Neuron (in vitro differentiated cells): Measurements from ENCODE around the gene ADCY3.

Experiments used
- H2AFZ ChIP-seq: one replicate; pipeline ENCODE4 v1.6.1; 2013; ENCODE audit warnings: low read depth, mild to moderate bottlenecking, inconsistent platforms, low read length, moderate library complexity
- H3K27me3 ChIP-seq: one replicate; pipeline ENCODE4 v1.6.1; 2013; ENCODE audit warnings: low read length; ENCODE audit not compliant: insufficient read depth
- H3K36me3 ChIP-seq: one replicate; pipeline ENCODE4 v1.6.1; 2013; ENCODE audit warnings: low read length; ENCODE audit not compliant: insufficient read depth
- H3K4me1 ChIP-seq: one replicate; pipeline ENCODE4 v1.6.1; 2013; ENCODE audit warnings: low read length; ENCODE audit not compliant: insufficient read depth
- H3K4me3 ChIP-seq: 2 replicates; pipeline ENCODE4 v1.5.1; 2013; ENCODE audit warnings: mild to moderate bottlenecking, low read length, moderate library complexity
- H3K9me3 ChIP-seq: one replicate; pipeline ENCODE4 v1.6.1; 2013; ENCODE audit warnings: low read length

The ADCY3 gene

DNA sequence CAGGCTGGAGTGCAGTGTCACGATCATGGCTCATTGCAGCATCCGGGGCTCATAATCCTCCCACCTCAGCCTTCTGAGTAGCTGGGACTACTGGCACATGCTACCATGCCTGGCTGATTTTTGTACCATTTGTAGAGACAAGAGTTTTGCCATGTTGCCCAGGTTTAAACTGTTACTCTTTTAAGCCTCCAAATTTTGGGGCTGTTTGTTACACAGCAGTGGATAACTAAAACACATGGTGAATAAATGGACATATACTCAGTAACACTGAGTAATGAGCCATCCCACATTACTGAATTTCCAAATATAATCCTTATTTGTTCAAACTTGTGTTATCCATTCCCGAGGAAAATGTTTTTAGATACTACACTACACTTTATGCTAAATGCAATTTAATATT is 9.8 kb downstream of the ADCY3 start:
- Histone ChIP-seq H3K4me1 (no peaks in the 10 kb centered on the region), H2AFZ (no peak overlapping the region), H3K4me3 (no peak overlapping the region), H3K9me3 (peaks cover 12% of the 10 kb centered on the region), H3K36me3 (peaks cover 15% of the 10 kb centered on the region), H3K27me3 (no peaks in the 10 kb centered on the region)

DNA sequence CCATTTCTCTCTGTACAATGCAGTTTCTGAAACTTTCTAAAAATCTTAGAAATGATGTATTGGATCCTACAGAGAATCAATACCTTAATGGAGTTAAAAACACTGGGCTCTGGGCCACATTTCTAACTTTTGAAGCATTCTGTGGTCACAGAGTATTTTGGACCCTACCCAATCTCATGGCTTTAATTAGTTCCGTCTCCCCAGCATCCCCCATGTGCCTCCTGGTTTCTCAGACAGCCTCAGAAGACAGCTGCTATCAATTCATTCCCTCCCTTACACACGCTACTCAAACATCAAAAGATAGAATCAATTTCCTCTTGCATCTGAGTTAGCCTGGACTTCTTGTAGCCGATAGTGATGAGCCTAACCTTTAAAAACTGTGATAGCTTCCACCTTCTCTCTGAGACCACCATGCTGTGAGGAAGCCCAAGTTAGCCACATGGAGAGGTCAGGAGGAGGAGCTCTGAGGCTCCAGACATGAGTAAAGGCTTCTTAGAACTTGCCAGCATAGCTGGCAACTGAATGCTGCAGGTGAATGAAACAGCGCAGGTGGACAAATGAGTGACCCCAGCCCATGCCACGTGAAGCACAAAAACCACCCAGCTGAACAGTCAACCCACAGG is 10.4 kb downstream of the ADCY3 start:
- Histone ChIP-seq H3K27me3 (no peaks in the 10 kb centered on the region), H2AFZ (no peak overlapping the region), H3K4me1 (no peaks in the 10 kb centered on the region), H3K4me3 (no peak overlapping the region), H3K9me3 (peaks cover 12% of the 10 kb centered on the region), H3K36me3 (peaks cover 12% of the 10 kb centered on the region)

DNA sequence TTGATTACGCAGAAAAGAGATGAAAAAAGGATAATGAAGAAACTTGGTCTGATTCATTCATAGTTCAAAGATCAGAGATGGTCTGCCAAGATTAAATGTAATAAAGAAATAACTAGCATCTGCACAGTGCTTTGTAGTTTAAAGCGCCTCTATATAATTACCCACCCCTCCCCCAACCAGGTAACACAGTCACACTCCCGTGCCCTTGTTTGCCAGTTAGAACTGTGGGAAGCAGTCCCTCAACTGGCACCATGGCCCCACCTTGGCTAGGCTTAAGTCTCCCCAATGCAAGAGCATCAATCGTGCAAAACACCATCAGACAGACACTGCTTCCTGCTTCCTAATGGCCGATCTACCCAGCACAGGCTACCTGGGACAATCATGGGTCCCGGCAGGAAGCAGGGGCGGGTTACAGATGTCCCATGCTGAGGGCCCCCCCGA is 11.6 kb downstream of the ADCY3 start:
- H2AFZ ChIP-seq = no peak overlapping the region
- H3K9me3 ChIP-seq = peaks cover 12% of the 10 kb centered on the region
- H3K4me3 ChIP-seq = no peak overlapping the region
- peaks cover 14% of the 10 kb centered on the region for H3K36me3 ChIP-seq
- H3K4me1 ChIP-seq = no peaks in the 10 kb centered on the region
- H3K27me3 ChIP-seq = no peaks in the 10 kb centered on the region

DNA sequence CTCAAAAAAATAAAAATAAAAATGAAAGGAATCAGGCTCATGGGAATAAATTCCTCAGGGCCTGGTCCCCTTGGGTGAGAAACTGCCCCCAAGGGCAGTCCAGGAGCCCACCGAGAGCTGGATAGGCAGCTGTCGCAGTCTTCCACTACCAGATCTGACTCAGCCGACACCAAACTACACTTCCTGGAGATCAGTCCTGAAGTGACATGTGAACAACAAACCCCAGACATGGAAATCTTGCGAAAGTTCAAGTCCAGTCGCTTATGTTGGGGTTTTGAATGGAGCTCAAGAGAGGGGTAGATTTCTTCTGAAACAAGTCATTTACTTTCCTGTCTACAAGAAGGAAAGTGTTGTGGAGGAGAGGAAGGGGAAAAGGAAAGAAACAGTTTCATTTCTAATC is 12.9 kb downstream of the ADCY3 start:
- Histone ChIP-seq H3K9me3 (peaks cover 14% of the 10 kb centered on the region), H3K36me3 (peaks cover 11% of the 10 kb centered on the region), H3K4me1 (no peaks in the 10 kb centered on the region), H2AFZ (no peak overlapping the region), H3K4me3 (no peak overlapping the region), H3K27me3 (no peaks in the 10 kb centered on the region)

DNA sequence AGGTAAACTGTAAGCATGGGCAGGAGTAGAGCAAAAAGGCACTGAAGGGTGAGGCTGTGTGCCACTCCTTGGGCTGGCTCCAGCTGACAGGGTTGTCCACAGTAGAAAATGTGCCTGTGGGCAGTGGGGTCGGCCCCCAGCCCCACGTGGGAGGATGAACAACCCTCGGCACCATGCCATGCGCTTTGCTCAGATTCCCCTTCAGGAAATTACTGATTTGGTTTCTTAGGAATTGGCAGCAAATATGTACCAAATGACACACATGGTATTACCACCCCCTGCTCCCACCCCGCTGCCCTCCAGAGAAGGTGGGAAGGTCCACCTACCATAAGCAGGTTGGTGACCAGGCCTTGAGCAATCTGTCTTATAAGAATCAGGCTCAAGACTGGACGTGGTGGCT is 13.6 kb downstream of the ADCY3 start:
- Histone ChIP-seq H3K27me3 (no peaks in the 10 kb centered on the region), H3K9me3 (peaks cover 14% of the 10 kb centered on the region), H3K4me3 (no peak overlapping the region), H3K4me1 (no peaks in the 10 kb centered on the region), H2AFZ (no peak overlapping the region), H3K36me3 (peaks cover 7% of the 10 kb centered on the region)

DNA sequence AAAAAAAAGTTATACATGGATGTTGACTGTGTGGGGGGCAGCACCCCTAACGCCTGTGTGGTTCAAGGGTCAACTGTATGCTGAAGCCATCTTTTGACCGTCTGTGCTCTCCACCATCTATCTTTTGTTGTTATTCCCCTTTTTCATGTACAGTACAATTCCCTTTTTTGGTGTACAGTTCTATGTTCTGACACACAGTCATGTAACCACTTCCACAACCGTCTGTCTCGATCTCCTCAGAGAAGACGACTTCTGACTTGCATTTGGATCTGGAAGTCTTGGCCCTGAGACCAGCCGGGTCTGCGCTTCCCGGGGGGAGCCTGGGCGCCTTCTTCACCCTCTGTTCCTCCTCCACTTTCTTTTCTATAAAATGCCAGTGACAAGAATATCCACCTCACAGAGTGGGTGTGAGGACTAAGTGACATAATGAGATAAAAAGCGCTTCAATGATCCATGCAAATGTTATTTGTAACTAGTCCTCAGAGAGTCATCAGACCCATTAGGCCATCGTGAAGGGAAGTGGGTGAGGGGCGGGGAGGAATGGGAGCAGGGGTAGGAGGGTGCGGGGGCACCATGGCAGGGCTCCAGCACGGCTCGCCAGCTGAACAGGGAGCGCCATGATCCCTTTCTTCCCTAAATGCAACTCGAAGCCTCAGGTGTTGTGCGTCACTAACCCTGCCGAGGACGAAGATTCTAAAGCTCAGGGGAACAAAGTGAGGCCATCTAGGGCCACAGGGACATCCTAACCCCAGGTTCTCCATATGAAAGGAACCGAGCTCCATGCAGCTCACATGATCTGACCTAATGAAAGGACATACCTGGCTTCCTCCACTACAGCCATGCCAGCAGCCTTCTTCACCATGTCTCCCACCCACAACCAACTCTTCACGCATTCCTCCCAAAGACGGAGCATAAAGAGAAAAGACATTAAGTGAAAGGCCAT is 16.6 kb downstream of the ADCY3 start:
- Histone ChIP-seq H3K4me1 (no peaks in the 10 kb centered on the region), H3K4me3 (no peak overlapping the region), H3K27me3 (no peaks in the 10 kb centered on the region), H2AFZ (no peak overlapping the region), H3K36me3 (peaks cover 5% of the 10 kb centered on the region), H3K9me3 (peaks cover 11% of the 10 kb centered on the region)

DNA sequence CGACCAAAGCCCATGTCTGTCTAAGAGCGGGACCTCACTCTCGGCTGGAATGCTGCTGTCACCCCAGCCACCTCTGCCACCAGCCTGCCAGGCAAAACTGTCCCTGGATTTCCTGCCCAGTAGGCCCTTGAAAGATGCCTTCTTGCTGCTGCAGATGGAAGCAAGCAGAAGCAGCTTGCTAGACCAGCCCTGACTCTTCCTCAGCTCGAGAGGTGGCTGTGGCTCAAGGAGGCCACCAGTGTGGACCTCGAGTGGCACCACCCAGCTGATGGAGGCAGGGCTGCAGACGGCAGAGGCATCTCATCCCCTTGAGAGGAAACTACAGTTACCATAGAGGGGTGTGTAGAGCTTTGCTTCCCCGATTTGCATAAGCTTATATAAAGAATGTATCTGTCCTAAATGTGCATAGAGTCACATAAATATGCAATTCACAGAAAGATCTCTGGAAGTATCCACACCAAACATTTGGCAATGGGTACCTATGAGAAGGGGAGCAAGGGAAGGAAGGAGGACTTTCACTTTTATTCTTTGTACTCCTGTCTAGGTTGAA is 20.6 kb downstream of the ADCY3 start:
- H3K9me3 ChIP-seq = peaks cover 23% of the 10 kb centered on the region
- no peak overlapping the region for H3K4me3 ChIP-seq
- peaks cover 6% of the 10 kb centered on the region for H3K36me3 ChIP-seq
- H3K27me3 ChIP-seq = no peaks in the 10 kb centered on the region
- H3K4me1 ChIP-seq = no peaks in the 10 kb centered on the region
- H2AFZ ChIP-seq = no peak overlapping the region

DNA sequence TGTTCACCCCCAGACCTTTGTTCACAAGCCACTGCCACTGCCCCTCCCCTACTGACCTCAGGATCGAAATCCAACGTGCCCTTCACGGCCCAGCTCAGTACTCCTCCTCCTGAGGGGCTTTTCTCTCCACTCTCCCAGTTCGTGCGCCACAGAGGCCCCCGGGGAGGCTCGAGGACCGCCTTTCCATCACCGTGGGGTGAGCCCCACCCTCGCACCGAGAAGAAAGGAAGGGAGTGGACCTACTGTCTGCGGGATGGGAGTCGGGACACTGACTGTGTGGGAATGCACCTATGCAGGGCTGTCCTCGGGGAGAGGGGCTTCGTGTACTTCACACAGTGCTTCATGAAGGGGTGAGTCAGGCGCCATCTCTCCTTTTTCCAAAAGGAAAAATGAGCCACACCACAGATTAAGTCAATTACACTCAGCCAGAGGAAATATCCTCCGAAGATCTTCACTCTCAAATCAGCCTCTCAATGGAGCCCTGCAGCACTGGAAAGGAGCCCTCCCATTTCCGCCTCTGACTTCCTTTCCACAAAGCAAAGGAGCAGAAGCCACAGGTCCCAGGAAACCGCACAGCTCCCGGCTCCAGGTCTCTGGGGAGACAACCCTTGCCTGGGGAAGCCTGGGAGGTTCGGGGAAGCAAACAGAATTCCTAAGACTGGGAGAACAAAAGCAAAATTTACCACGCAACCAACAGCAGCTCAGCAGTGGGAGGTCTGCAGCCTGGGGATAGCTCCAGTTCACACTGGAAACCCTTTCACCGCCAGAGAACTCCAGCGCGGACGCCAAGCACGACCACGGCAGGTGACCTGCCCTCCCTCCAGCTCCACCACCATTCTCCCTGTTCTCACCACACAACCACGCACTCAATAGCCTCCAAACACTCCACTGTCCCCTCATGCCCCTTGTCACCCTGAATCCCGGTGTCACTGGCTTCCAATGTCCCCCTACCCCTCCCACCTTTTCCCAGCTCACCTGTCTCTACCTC is 21.6 kb downstream of the ADCY3 start:
- no peak overlapping the region for H3K4me3 ChIP-seq
- H3K27me3 ChIP-seq = no peaks in the 10 kb centered on the region
- no peaks in the 10 kb centered on the region for H3K4me1 ChIP-seq
- no peak overlapping the region for H2AFZ ChIP-seq
- peaks cover 28% of the 10 kb centered on the region for H3K9me3 ChIP-seq
- peaks cover 3% of the 10 kb centered on the region for H3K36me3 ChIP-seq

DNA sequence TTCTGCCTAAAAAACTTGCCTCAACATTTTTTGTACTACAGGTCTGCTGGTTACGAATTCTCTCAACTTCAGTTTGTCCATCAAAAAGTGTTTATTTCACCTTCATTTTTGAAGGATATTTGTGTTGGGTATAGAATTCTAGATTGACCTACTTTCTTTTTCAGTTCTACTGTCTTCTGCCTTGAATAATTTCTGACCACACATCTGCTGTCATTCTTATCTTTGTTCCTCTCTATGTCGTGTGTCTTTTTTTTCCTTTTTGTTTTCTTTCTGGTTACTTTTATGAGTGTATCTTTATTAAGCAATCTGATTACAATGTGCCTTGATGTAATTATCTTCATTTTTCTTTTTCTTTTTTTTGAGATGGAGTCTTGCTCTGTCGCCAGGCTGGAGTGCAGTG is 25.3 kb downstream of the ADCY3 start:
- H3K27me3 ChIP-seq = no peaks in the 10 kb centered on the region
- H3K4me1 ChIP-seq = no peaks in the 10 kb centered on the region
- peaks cover 3% of the 10 kb centered on the region for H3K36me3 ChIP-seq
- peaks cover 24% of the 10 kb centered on the region for H3K9me3 ChIP-seq
- no peak overlapping the region for H2AFZ ChIP-seq
- no peak overlapping the region for H3K4me3 ChIP-seq

DNA sequence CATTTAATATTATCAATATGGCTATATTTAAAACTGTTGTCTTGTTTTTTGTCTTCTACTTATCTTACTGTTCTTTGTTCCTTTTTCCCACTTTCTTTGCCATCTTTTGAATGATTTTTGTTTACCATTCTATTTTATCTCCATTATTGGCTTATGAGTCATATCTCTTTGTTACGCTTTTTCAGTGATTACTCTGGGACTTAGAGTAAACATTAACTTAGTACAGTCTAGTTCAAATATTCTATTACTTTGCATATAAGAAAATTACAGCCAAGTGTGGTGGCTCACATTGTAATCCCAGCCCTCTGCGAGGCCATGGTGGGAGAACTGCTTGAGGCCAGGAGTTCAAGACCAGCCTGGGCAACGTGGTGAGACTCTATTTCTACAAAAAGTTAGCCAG is 26.1 kb downstream of the ADCY3 start:
- Histone ChIP-seq H3K36me3 (peaks cover 3% of the 10 kb centered on the region), H3K27me3 (no peaks in the 10 kb centered on the region), H2AFZ (no peak overlapping the region), H3K9me3 (peaks cover 21% of the 10 kb centered on the region), H3K4me3 (no peak overlapping the region), H3K4me1 (no peaks in the 10 kb centered on the region)

DNA sequence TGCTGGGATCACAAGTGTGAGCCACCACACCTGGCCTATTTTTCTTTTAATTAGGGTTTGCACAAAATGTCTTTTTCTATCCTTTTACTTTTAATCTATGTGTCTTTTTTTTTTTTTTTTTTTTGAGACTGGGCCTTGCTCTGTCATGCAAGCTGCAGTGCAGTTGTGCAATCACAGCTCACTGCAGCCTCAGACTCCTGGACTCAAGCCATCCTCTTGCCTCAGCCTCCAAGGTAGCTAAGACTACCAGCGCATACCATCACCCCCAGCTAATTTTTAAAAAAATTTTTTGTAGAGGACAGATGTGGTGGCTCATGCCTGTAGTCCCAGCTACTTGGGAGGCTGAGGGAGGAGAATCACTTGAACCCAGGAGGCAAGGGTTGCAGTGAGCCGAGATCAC is 27.1 kb downstream of the ADCY3 start:
- Histone ChIP-seq H2AFZ (no peak overlapping the region), H3K4me1 (no peaks in the 10 kb centered on the region), H3K9me3 (peaks cover 19% of the 10 kb centered on the region), H3K4me3 (no peak overlapping the region), H3K36me3 (peaks cover 8% of the 10 kb centered on the region), H3K27me3 (no peaks in the 10 kb centered on the region)

DNA sequence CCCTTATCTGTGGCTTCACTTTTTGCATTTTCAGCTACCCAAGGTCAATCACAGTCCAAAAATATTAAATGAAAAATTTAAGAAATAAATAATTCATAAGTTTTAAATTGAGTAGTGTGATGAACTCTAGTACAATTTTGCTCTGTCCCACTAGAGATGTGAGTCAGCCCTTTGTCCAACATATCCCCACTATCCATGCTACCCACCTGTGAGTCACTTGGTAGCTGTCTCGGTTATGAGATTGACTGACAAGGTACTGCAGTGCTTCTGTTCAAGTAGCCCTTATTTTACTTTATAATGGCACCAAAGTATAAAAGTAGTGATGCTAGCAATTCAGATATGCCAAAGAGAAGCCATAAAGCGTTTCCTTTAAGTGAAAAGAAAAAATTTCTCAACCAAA is 28.8 kb downstream of the ADCY3 start:
- peaks cover 6% of the 10 kb centered on the region for H3K36me3 ChIP-seq
- no peak overlapping the region for H3K4me3 ChIP-seq
- no peaks in the 10 kb centered on the region for H3K27me3 ChIP-seq
- peaks cover 8% of the 10 kb centered on the region for H3K9me3 ChIP-seq
- no peaks in the 10 kb centered on the region for H3K4me1 ChIP-seq
- H2AFZ ChIP-seq = no peak overlapping the region
